Esophagus squamous epithelium (tissue), 4 donors: ENCODE results near the gene TMUB1.

Experiments
- POLR2A ChIP-seq, 4 donors: fragments of 450-650 bp; IDR thresholded peaks; one replicate each; pipeline ENCODE4 v1.6.1; 2017; ENCODE audit warnings: antibody characterized with exemption in 4 of 4, mild to moderate bottlenecking in 4 of 4, moderate library complexity in 3 of 4
- TF ChIP-seq, protein P1 (sequence below), 6 experiments: fragments of 450-650 bp in 4 of 6; fragments of 200-600 bp in 2 of 6; sonication (generic) in 2 of 6; IDR thresholded peaks; one replicate each; pipeline ENCODE4 v1.5.1; 2016 to 2019; ENCODE audit warnings: antibody characterized with exemption in 6 of 6, mild to moderate bottlenecking in 4 of 6, moderate library complexity in 4 of 6

- TF ChIP-seq, protein P1, sequence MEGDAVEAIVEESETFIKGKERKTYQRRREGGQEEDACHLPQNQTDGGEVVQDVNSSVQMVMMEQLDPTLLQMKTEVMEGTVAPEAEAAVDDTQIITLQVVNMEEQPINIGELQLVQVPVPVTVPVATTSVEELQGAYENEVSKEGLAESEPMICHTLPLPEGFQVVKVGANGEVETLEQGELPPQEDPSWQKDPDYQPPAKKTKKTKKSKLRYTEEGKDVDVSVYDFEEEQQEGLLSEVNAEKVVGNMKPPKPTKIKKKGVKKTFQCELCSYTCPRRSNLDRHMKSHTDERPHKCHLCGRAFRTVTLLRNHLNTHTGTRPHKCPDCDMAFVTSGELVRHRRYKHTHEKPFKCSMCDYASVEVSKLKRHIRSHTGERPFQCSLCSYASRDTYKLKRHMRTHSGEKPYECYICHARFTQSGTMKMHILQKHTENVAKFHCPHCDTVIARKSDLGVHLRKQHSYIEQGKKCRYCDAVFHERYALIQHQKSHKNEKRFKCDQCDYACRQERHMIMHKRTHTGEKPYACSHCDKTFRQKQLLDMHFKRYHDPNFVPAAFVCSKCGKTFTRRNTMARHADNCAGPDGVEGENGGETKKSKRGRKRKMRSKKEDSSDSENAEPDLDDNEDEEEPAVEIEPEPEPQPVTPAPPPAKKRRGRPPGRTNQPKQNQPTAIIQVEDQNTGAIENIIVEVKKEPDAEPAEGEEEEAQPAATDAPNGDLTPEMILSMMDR (IDR thresholded peaks at IDR 0.05): no peak
- no peak for TF ChIP-seq POLR2A (IDR thresholded peaks at IDR 0.05)
These were observed 499 bp upstream of the TMUB1 start for GRCh38 chr7:151083824-151084160.
